Stimulated activated CD8-positive, alpha-beta memory T cell treated with anti-CD3 and anti-CD28 coated beads, Interleukin-4, amount 100 ng/mL, for 24 hours (primary cell): ENCODE data around the gene CHTOP.

ENCODE experiments used
- DNase-seq: peaks from one replicate; pipeline ENCODE4 v3.0.0-alpha.2; 2020; ENCODE audit warnings: low read depth

Gene CHTOP

DNA sequence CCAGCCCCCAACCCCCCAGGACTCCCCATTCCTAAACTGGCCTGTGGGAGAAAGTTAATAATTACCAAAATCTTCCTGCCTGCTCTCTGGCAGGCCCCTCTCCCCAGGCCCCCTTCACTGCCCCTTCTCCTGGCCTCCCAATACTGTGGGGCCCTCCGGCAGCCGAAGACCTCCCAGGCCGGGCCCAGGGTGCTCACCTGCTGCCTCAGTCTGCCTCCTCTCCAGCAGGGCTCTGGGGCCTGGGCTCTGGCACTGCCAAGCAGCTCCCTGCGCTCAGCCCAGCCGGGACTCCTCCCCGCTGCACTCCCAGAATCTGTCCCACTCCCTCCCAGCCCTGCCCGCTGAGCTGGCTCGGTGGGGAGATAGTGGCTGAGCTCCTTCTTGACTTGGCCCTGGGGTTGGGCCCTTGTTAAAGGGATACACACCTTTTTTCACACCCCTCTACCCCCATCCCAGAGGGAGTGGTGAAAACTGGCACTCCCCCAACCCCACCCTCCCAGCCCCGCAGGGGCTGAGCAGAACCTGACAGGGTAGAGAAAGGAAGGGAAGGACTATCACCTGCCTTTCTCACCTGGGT, 21.0 kb upstream of the CHTOP start, which contains the start of gene S100A16:
TSS of gene S100A16 (minus strand) at position 383 of the 577 bp plus-strand sequence. CDS start 4,986 bp downstream, outside the sequence.
- DNase-seq = no peak

DNA sequence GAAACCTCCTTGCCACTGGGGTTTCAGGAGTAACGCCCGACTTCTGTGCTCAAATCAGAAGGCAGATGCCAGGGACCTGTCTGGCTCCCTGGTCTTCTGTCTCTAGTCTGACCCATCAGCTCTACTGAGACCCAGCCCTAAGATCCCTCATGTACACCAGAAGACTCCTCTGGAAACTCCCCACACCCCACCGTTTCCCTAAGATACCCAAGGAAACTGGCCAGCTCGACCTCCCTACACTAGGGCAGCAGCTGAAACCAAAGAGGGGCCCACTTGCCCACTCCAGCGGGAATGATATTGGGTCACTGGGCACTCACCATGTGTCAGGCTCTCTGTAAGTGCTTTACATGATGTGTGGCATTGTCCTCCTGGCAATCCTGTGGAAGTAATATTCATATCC, 20.5 kb upstream of the CHTOP start:
- no peak for DNase-seq

DNA sequence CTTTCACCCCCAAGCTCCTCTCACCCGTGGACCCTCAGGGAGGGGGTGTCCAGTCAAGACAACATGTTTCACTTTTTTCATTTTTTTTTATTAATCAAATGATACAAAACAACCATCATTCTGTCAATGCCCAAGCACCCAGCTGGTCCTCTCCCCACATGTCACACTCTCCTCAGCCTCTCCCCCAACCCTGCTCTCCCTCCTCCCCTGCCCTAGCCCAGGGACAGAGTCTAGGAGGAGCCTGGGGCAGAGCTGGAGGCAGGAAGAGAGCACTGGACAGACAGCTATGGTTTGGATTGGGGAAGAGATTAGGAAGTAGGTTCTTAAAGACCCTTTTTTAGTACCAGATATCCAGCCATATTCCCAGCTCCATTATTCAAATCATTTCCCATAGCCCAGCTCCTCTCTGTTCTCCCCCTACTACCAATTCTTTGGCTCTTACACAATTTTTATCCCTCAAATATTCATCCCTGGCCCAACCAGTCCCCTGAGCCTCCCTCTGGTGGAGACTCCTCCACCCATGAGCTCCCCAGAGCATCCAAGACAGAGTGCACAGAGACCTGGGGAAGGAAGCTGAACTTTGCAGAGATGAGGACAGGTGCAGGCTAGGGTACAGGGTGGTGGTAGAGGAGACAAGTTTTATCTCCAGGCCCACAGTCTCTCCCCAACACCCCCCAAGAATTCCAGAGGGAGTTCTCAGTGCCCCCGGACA, 19.5 kb upstream of the CHTOP start:
- no peak for DNase-seq

DNA sequence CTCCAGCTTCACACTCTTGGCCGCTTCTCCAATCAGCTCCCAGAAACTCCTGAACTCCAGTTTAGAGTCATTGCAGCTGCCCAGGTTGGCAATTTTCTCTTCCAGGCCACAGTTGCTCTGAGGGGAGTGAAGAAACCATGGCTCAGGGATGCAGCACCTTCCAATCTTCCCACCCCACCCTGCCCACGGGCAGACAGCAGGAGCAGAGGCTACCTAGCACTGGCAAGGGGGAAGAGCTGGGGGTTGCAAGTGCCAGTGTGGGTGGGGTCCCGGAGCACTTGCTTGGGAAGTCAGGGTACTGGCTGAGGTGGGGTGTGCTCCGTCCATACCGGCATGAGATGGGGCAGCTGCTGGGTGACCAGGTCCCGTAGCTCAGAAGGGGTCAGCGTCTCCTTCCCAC, 19.0 kb upstream of the CHTOP start:
- DNase-seq = no peak

DNA sequence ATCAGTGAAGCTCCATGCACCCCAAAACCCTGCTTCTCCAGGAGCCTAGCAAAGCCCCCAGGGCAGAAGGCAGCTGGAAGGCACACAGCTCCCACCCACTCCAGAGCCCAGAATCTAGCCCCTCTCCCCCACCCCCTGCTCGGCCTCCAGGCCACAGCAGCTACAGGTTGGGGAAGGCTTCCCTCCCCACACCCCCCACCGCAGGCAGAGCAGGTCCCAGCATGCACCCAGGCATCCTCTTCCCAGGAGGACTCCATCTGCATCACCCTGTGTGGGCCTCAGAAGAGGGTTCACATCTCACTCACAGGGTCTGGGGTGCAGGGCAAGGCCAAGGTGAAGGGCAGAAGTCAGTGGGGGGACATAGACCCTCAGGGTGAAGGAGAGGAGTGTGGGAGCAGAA, 18.5 kb upstream of the CHTOP start:
- DNase-seq = no peak

DNA sequence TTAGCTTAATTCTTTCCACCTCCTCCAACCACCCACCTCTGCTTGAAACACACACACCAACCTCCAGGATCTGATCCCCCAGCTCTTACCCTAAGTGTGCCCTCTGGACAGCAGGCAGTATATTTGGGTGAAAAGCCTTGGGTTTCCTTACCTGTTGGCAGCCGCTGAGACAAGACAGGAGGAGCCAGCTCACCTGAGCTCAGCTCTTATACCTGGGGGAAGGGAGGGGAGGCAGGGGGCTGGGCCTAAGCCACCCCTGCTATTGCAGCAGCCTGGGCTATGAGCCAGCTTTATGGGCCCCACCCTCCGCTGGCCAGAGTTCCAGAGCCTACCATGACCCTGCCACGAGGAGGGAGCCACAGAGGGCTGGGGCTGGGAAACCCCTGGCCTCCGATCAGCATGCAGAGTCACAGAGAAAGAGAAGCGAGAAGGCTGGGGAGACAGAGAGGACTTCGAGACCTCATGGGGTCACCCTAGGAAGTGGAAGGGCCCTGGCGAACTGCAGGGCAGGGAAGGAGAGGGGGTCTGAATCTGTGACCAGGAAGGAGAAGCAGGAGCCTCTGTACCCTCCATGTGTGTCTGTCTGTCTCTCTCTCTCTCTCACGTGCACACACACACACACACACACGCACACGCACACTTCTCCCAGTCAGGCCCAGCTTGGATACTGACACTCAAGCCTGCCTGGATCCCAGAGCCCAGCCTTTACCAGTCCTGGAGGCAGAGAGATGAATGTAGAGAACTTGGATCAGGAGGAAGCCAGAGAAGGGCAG, 17.5 kb upstream of the CHTOP start, which contains the start of gene S100A14:
TSS of gene S100A14 (minus strand) at position 182 of the 773 bp plus-strand sequence. CDS start 467 bp downstream, outside the sequence.
- DNase-seq = no peak

DNA sequence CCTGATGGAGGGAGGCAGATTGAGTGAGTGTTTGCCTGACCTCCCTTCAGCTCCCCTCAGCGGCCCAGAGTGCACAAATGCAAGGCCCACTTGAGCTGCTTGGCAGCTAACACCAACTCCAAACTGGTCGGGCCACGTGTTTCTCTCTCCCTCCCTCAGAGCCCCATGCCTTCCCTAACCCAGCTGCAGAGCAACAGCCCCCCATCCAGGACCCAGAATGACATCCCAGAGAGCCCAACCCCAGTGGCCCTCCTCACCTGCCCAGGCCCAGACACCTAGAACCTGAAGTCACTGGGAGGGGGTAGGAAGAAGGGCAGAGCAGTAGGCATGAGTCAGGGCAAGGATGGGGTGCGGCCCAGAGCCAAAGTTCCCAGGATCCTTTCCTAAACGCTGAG, 17.0 kb upstream of the CHTOP start:
- no peak for DNase-seq

DNA sequence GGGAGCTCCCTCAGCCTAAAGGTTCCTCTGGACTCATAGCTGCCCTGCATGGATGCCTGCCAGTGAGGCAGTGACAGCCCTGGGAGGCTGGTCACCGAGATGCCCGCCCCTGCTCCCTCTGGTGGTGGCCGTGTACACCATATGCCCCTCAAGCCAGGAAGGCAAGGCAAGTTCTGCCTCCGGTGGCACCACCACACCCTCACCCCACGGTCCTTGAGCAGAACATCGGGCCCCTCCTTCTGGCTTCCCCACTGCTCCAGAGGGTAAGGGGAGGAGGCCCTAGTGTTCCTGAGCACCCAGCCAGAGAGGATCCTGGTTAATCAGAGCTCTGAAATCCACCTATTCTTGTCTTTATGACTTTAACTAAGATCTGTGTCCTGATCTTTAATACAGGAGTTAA, 16.2 kb upstream of the CHTOP start:
- peak; percentile 72 for DNase-seq

DNA sequence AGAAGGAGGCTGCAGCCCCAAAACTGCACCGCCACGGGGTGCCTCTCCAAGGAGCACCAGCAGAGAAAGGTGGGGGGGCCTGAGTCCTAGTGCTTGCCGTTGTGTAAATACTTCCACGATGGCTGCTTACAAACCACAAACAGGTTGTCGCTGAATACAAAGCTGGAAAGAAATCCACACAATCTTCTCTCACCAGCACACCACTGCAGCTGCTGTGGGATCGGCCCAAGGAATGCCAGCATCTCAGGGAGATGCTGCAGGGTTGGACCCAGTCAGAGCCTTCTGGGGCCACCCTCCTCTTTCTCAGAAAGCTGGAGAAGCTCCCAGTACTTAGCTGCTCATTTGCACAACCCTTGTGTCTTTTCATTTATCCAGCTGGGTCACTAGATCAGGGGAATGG, 14.7 kb upstream of the CHTOP start:
- no peak for DNase-seq

DNA sequence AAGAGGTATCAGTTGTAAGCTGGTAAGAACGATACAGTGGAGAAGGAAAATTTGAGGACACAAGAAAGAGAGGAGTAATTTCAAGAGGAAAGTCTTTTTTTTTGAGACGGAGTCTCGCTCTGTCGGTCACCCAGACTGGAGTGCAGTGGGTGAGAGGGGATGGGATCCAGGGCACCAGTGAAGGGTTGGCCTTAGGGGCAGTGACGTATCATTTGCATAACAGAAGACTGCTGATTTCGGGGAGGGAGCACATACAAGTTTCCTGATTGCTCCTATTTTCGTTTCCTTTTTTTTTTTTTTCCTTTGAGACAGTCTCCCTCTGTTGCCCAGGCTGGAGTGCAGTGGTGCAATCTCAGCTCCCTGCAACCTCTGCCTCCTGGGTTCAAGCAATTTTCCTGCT, 10.8 kb upstream of the CHTOP start:
- DNase-seq = no peak

DNA sequence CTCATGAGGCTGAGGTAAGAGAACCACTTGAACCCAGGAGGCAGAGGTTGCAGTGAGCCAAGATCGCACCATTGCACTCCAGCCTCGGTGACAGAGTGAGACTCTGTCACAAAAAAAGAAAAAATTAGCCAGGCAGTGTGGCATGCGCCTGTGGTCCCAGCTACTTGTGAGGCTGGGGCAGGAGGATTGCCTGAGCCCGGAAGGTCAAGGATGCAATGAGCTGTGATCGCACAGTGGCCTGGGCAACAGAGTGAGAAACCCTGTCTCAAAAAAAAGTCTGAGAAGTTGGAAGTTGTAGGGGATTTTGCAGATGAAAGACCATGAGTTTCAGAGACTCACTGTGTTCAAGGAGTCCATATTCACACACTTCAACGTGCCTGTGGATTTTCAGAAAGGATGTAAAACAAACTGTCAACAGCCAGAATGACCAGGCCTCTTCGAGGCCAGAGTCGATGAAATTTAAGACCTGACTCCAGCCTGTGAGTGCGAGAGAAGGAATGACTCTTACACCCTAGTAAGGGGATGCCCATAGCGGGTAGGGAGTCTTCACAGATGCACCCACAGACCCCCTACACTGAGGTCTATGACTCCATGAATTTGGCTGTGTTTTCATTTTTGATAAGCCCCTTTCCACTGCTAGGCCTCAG, 8.8 kb upstream of the CHTOP start:
- DNase-seq = no peak

DNA sequence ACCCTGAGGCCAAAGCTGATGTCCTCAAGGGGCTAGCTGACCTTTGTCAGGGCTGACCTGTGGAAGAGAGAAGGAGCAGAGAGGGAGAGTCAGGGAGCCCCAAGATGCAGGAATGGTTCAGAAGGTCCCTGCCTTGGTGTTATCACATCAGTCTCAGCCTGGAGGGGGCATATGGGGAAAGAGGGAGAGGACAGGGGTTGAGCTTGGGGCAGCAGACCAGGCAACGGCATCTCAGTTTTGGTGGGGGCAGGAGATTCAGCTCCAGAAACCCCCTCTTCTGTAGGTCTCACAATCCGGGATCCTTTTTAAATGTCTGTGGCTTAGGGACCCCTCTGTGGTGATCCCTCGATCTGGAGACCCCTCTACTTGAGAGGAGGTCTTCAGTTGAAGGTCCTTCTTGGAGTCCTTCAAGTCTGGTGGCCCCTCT, 7.4 kb upstream of the CHTOP start:
- no peak for DNase-seq

DNA sequence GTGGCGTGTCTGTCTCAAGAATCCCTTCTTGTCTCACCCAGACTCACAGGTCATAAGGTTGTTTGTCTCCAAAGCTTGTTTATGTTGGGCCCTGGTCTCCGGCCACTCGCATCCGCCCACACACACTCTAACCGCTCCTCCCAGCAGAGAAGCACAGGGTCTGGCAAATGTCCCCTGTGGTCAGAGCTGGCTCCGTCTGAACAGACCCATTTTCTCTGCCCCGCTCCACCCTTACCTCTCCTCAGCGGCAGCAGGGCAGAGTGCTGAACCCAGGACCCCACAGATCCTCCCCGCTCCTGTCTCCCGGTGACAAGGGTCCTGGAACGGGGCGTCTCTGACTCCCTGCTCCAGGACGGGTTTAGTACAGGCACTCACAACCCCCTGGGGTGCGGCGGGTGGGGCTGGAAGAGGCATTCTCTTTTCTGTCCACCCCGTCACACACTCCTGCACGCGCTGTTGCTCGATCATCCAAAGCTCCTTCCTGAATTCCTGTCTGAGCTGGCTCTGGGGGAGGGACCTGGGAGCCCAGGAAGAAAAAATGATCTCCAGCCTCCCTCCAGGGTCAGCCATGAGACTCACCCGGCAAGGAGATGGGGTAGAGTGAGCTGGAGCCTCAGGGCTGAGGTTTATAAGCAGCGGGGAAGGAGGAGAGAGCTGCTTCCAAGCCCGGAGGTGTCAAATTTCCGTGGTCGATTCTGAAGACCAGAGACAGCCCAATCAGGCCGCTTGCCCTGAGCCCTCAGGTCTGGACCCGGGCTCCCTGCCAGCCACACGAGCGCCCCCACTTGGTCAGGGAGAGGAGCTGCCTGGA, 6.8 kb upstream of the CHTOP start, which contains the start of gene S100A13:
TSS of gene S100A13 (minus strand) at position 602 of the 811 bp plus-strand sequence. CDS start 1,033 bp downstream, outside the sequence.
- DNase-seq = no peak

DNA sequence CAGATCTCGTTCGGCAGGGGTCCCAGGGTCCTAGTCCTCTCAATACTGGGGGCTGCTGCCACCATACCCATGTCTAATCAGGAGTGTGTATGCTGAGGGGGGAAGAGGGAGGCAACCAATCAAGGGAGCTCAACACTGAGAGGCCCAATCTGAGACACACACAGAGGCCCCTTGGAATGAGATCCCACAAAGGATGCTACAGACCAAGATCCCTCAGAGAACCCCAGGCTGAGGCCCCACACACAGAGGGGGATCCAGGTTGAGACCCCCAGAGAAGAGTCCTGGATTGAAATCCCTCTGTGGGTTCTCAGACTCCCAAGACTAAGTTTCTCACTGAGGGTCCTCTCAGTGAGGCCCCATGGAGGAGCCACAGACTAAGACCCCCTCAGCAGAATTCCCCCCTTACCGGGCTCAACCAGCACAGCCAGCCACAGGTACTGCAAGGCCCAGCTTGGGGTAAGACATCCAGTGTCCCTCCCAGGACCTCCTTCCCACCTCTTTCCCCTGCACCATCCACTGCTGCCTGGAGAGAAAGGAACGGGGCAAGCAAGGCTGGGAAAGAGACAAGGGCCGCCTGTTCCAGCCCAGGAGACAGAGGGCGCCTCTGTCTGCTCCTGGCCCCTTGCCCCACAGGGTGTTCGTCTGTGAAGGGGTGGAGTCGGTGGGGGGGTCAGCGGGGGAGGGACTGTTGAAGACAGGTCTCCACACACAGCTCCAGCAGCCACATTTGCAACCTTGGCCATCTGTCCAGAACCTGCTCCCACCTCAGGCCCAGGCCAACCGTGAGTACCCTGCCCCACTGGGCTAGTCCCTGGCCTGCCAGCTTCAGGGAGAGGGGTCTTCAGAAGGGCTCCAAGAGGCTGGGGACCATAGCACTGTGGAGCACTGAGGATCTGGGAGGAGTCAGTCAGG, 5.9 kb upstream of the CHTOP start, which contains the start of gene S100A1:
TSS of gene S100A1 (plus strand) at position 720 of the 912 bp plus-strand sequence. CDS start 2,088 bp downstream, outside the sequence.
- DNase-seq = no peak

DNA sequence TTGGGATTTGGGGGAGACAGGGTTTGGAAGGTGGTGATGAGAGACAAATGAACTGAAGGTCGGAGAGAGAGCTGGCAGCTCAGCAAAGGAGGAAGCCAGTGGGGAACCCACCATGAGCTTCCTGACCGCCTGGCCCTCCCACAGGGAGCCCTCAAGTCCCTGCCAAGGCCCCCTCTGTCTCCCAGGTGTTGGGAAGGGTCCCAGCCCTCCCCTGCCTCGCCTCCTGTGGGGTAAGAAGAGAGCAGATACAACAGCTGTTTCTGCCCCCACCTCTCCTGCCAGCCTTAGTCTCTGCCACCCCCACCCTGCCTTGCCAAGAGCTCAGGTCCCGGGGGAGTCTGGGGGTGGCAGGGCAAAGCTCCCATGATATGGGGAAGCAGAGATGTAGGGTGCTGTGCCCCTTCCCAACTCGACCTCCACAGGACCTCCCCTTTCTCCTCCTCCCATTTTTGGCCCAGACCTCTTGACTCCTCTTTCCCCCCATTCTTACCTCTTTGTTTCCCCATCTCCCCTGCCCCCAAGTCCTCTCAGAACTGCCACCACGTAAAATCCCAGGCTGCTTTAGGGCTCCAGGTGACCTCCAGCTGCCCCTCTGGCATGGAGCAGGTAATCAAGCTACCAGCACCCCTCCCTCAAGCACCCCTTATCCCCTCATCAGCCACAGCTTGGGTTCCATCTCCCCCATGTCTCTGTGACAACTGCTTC, 5.1 kb upstream of the CHTOP start:
- DNase-seq = no peak

DNA sequence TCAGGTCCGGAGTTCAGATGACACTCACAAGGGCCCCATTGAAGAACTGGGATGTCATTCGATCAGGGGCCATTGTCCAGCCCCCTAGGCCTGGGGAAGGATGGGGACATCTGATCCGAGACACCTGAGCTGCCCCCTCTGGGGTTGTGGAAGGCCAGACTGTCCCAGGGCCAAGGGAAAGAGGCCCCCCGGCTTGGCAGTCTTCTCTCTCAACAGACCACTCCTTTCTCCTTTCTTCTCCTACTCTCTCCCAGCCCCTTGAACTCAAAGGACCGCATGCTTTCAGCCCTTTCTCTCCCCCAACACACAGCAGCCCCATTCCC, 4.6 kb upstream of the CHTOP start:
- DNase-seq = no peak

DNA sequence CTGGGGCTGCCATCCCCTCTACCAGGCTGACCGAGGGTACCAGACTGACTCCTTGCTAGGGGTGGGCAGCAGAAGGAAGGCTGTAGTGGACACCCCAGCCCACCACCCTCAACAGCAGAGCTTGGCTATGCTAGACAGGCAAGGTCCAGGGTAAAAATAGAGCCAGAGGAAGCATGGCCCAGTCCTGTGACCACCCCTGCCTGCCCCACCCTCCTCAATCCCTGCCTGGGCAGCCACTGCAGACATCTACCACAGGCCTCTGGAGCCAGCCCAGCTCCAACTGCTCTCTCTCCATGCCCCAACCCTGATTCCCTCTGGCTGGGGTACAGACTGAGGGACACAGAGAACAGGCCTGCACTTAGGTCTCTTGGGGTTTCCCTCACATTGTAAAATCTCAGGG, 3.9 kb upstream of the CHTOP start:
- no peak for DNase-seq

DNA sequence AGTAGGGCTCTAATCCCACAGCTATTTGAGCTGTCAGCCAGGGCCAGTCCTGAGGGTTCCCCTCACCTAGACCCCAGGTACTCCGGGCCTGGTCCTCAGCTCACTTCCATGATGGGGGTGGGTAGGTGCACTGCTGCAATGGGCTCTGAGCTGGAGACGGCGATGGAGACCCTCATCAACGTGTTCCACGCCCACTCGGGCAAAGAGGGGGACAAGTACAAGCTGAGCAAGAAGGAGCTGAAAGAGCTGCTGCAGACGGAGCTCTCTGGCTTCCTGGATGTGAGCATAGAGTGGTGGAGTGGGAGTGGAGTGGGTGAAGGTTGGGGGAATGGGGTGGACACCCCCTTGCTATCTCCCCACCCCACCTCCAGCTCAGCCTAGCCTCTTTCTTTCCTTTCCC, 3.5 kb upstream of the CHTOP start:
- DNase-seq = no peak
